Kasumi-1 (cell line): ENCODE results near the gene AAGAB.

Experiments
- DNase-seq, 2 experiments: peaks; one replicate each; lab custom pipeline; 2025; lab: John Stamatoyannopoulos, UW

The AAGAB gene

GRCh38 chr15:67210555-67211168, 43.8 kb downstream of the AAGAB start:
- DNase-seq = no peak

GRCh38 chr15:67208396-67208795, 46.1 kb downstream of the AAGAB start:
- DNase-seq = no peak

- DNase-seq = no peak
Measured at GRCh38 chr15:67207555-67208207, 46.8 kb downstream of the AAGAB start.

GRCh38 chr15:67202991-67203390, 51.5 kb downstream of the AAGAB start:
- no peak for DNase-seq

GRCh38 chr15:67202091-67202490, 52.4 kb downstream of the AAGAB start:
- no peak for DNase-seq

- DNase-seq = peak in 1 of 2 experiments; percentile 6
Measured at GRCh38 chr15:67201136-67201535, 53.3 kb downstream of the AAGAB start.

- peak in 1 of 2 experiments; percentile 3 for DNase-seq
Measured at GRCh38 chr15:67199881-67200763, 54.3 kb downstream of the AAGAB start.

GRCh38 chr15:67199391-67199790, 55.1 kb downstream of the AAGAB start:
- DNase-seq = no peak

- no peak for DNase-seq
Measured at GRCh38 chr15:67198157-67198754, 56.2 kb downstream of the AAGAB start.

- DNase-seq = no peak
Measured at GRCh38 chr15:67197364-67197695, 57.1 kb downstream of the AAGAB start.

GRCh38 chr15:67196672-67197363, 57.6 kb downstream of the AAGAB start:
- DNase-seq = no peak

GRCh38 chr15:67196222-67196621, 58.2 kb downstream of the AAGAB start:
- no peak for DNase-seq

- DNase-seq = no peak
Measured at GRCh38 chr15:67195305-67195704, 59.2 kb downstream of the AAGAB start.

- no peak for DNase-seq
Measured at GRCh38 chr15:67194171-67195114, 60.0 kb downstream of the AAGAB start.

- DNase-seq = no peak
Measured at GRCh38 chr15:67193223-67193990, 61.1 kb downstream of the AAGAB start.

GRCh38 chr15:67192185-67192820, 62.2 kb downstream of the AAGAB start:
- no peak for DNase-seq

- no peak for DNase-seq
Measured at GRCh38 chr15:67190813-67191212, 63.6 kb downstream of the AAGAB start.

GRCh38 chr15:67190326-67190725, 64.1 kb downstream of the AAGAB start:
- DNase-seq = no peak

GRCh38 chr15:67189326-67190051, 65.0 kb downstream of the AAGAB start:
- no peak for DNase-seq
